K562 treated with DMSO at 1 percent for 48 hours (cell line): ENCODE data around the gene ELK4. TPM values are rescaled to one million over a fixed set of nuclear protein-coding genes. Genes with fewer than 3 reads are reported as not detected.

Experiments
- total RNA-seq: library from RNA; unstranded; fragments of 300-600 nt; gene quantifications from 2 replicates; pipeline ENCODE4 v1.2.3, GENCODE V29; 2022; ENCODE audit warnings: low replicate concordance; ENCODE audit errors: extremely low read depth

The ELK4 gene
- total RNA-seq, result not detected in 2 replicates

DNA sequence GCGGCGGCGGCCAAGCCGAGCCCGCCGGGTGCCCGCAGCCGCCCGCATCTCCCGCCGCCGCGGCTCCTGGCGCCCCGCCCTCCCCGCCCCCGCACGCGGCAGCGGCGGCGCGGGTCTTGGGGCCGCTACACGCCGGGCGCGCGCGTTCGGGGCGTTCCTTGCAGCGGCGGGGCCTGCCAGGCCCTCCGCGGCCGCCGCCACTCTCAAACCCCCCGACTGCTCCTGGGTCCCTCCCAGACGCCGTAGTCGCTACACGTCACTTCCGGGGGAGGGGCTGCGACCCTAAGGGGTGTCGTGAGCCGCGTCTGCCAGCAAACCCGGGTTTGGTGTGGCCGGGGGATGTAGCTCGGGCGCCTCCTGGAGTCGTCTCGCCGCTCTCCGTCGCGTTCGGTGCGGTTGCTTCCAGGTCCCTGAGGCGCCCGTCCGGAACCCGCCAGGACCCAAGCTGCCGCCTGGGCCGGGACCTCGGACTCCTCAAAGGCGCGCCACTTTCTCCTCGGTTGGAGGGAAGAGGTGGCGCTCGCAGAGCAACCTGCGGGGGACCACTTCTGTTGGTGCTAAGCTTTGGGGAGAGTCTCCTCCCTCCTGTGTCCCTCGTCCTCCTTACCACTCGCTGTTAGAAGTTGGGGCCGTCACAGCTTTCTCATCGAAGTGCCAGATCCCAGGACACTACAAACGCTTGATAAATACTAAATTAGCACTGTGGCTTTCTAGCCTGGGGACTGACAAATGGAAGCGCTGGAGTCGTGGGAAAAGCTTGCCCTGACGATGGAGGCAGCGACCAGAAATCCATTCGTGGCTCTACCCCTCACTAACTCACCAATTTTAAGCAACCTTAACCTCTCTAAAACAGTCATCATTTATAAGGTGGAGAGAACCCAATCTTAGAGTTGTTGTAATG, at the start of gene ELK4:
Gene ELK4, minus strand, starts transcription at position 244 of the 901 bp plus-strand sequence. CDS start 8,129 bp downstream, outside the sequence.

GRCh38 chr1:205680073-205680851, 48.5 kb upstream of the ELK4 start, which contains the start of gene SLC45A3:
Gene SLC45A3 (minus strand): TSS chr1:205680509. CDS start chr1:205664656, 15,853 bp downstream.

Other genes starting within 250 kb of the ELK4 start
- not detected in 2 replicates for gene LEMD1, start 210.0 kb downstream of the ELK4 start, total RNA-seq
- gene BLACAT1, start 176.0 kb downstream of the ELK4 start, total RNA-seq, result not detected in 2 replicates
- not detected in 2 replicates for gene CDK18, start 127.3 kb downstream of the ELK4 start, total RNA-seq
- gene SLC45A3, start 48.5 kb upstream of the ELK4 start, total RNA-seq, result not detected in 2 replicates
- gene NUCKS1, start 118.2 kb upstream of the ELK4 start, total RNA-seq, result not detected in 2 replicates
- not detected in 2 replicates for gene RAB29, start 143.5 kb upstream of the ELK4 start, total RNA-seq
- not detected in 2 replicates for gene SLC41A1, start 181.2 kb upstream of the ELK4 start, total RNA-seq
- gene PM20D1, start 218.1 kb upstream of the ELK4 start, total RNA-seq, result not detected in 2 replicates